Urinary bladder (tissue), 4 donors: ENCODE data around the gene WDR91. TPM values are rescaled to one million over a fixed set of nuclear protein-coding genes. Genes with fewer than 3 reads are reported as not detected.

Source experiments
- DNase-seq: peaks from one replicate; pipeline ENCODE4 v3.0.0-alpha.2; 2015; ENCODE audit errors: extremely low spot score
- H3K27ac ChIP-seq: one replicate; pipeline ENCODE4 v1.5.1; 2013; ENCODE audit warnings: low read depth, mild to moderate bottlenecking, moderate library complexity
- H3K36me3 ChIP-seq: one replicate; pipeline ENCODE4 v1.6.1; 2013; ENCODE audit warnings: mild to moderate bottlenecking, moderate library complexity; ENCODE audit not compliant: insufficient read depth
- H3K4me1 ChIP-seq: one replicate; pipeline ENCODE4 v1.6.1; 2013; ENCODE audit warnings: mild to moderate bottlenecking, moderate library complexity; ENCODE audit not compliant: insufficient read depth
- H3K4me3 ChIP-seq: one replicate; pipeline ENCODE4 v1.5.1; 2013; ENCODE audit warnings: low read depth, low read length
- WGBS: extraction: QIAGEN DNeasy Blood & Tissue Kit; methylation state at CpG from one replicate; pipeline ENCODE4 v1.1.7; 2013; 5-methylcytosine and 5-hydroxymethylcytosine counted together
- polyA plus RNA-seq: library from polyadenylated mRNA; stranded (reverse); fragments of 200-250 nt; gene quantifications from one replicate; pipeline ENCODE4 v1.2.3, GENCODE V29; 2013
- total RNA-seq: library from RNA; depleted of rRNA; stranded (reverse); fragments of >200 nt; gene quantifications from one replicate; pipeline ENCODE4 v1.2.3, GENCODE V29; 2014
- donor health status: healthy with polysubstance abuse.
- donor health status: healthy.

The WDR91 gene
- total and polyA plus RNA-seq, 2 donors: 11.4 to 14.1 TPM

- peaks cover 8% of the 10 kb centered on the region for H3K36me3 ChIP-seq
- DNase-seq: no peak
- no peaks in the 10 kb centered on the region for H3K4me1 ChIP-seq
- H3K4me3 ChIP-seq: no peak overlapping the region
- 92% methylated on average over 12 of the region's 12 CpGs for WGBS
- H3K27ac ChIP-seq: no peak overlapping the region
These were observed 24.5 kb downstream of the WDR91 start for GRCh38 chr7:135186841-135187253.

GRCh38 chr7:135186261-135186540 is 25.1 kb downstream of the WDR91 start:
- Histone ChIP-seq H3K36me3 (peaks cover 8% of the 10 kb centered on the region), H3K27ac (no peak overlapping the region), H3K4me1 (no peaks in the 10 kb centered on the region), H3K4me3 (no peak overlapping the region)
- 96% methylated on average over 3 of the region's 3 CpGs for WGBS
- DNase-seq: no peak

- no peak for DNase-seq
- Histone ChIP-seq H3K4me1 (no peaks in the 10 kb centered on the region), H3K36me3 (peaks cover 8% of the 10 kb centered on the region), H3K4me3 (no peak overlapping the region), H3K27ac (no peak overlapping the region)
- WGBS: 88% methylated on average over 7 of the region's 7 CpGs
These were observed 25.7 kb downstream of the WDR91 start for GRCh38 chr7:135185471-135186260.

GRCh38 chr7:135184254-135184841 is 27.0 kb downstream of the WDR91 start:
- 95% methylated on average over 5 of the region's 5 CpGs for WGBS
- no peak overlapping the region for H3K27ac ChIP-seq
- H3K4me1 ChIP-seq: no peaks in the 10 kb centered on the region
- no peak overlapping the region for H3K4me3 ChIP-seq
- peaks cover 7% of the 10 kb centered on the region for H3K36me3 ChIP-seq
- no peak for DNase-seq

GRCh38 chr7:135183478-135183877 is 27.8 kb downstream of the WDR91 start:
- WGBS: 97% methylated on average over 7 of the region's 7 CpGs
- peaks cover 5% of the 10 kb centered on the region for H3K36me3 ChIP-seq
- no peaks in the 10 kb centered on the region for H3K4me1 ChIP-seq

GRCh38 chr7:135181929-135182678 is 29.2 kb downstream of the WDR91 start:
- peaks cover 5% of the 10 kb centered on the region for H3K36me3 ChIP-seq
- no peak for DNase-seq

More at GRCh38 chr7:135183478-135183877, 27.8 kb downstream of the WDR91 start:
- no peak for DNase-seq
- Histone ChIP-seq H3K27ac (no peak overlapping the region), H3K4me3 (no peak overlapping the region)

GRCh38 chr7:135181261-135181928 is 29.9 kb downstream of the WDR91 start:
- H3K4me1 ChIP-seq: no peaks in the 10 kb centered on the region
- DNase-seq: no peak
- H3K27ac ChIP-seq: no peak overlapping the region
- no peak overlapping the region for H3K4me3 ChIP-seq
- H3K36me3 ChIP-seq: peaks cover 5% of the 10 kb centered on the region
- WGBS: 95% methylated on average over 3 of the region's 3 CpGs

More at GRCh38 chr7:135181929-135182678, 29.2 kb downstream of the WDR91 start:
- no peaks in the 10 kb centered on the region for H3K4me1 ChIP-seq
- no peak overlapping the region for H3K27ac ChIP-seq
- WGBS: 98% methylated on average over 31 of the region's 31 CpGs
- no peak overlapping the region for H3K4me3 ChIP-seq

- Histone ChIP-seq H3K36me3 (no peaks in the 10 kb centered on the region), H3K4me3 (no peak overlapping the region), H3K27ac (no peak overlapping the region), H3K4me1 (no peaks in the 10 kb centered on the region)
- no peak for DNase-seq
- WGBS: 97% methylated on average over 5 of the region's 5 CpGs
These were observed 31.2 kb downstream of the WDR91 start for GRCh38 chr7:135180122-135180521.

GRCh38 chr7:135179321-135179925 is 31.9 kb downstream of the WDR91 start:
- Histone ChIP-seq H3K4me3 (no peak overlapping the region), H3K4me1 (no peaks in the 10 kb centered on the region), H3K27ac (no peak overlapping the region), H3K36me3 (no peaks in the 10 kb centered on the region)
- 93% methylated on average over 8 of the region's 8 CpGs for WGBS
- DNase-seq: no peak

- no peak overlapping the region for H3K4me3 ChIP-seq
- no peak for DNase-seq
- H3K36me3 ChIP-seq: no peaks in the 10 kb centered on the region
- H3K27ac ChIP-seq: no peak overlapping the region
- WGBS: 93% methylated on average over 13 of the region's 13 CpGs
- no peaks in the 10 kb centered on the region for H3K4me1 ChIP-seq
These were observed 33.0 kb downstream of the WDR91 start for GRCh38 chr7:135178364-135178763.

- DNase-seq: no peak
- H3K27ac ChIP-seq: no peak overlapping the region
- H3K4me3 ChIP-seq: no peak overlapping the region
- H3K4me1 ChIP-seq: no peaks in the 10 kb centered on the region
- no peaks in the 10 kb centered on the region for H3K36me3 ChIP-seq
- WGBS: 93% methylated on average over 9 of the region's 9 CpGs
These were observed 34.2 kb downstream of the WDR91 start for GRCh38 chr7:135177028-135177696.

GRCh38 chr7:135175931-135176330 is 35.4 kb downstream of the WDR91 start:
- DNase-seq: no peak
- Histone ChIP-seq H3K27ac (no peak overlapping the region), H3K36me3 (no peaks in the 10 kb centered on the region), H3K4me1 (no peaks in the 10 kb centered on the region), H3K4me3 (no peak overlapping the region)
- 88% methylated on average over 6 of the region's 6 CpGs for WGBS

- WGBS: 92% methylated on average over 7 of the region's 7 CpGs
These were observed 36.4 kb downstream of the WDR91 start for GRCh38 chr7:135174941-135175340.

More at GRCh38 chr7:135174941-135175340, 36.4 kb downstream of the WDR91 start:
- Histone ChIP-seq H3K4me3 (no peak overlapping the region), H3K4me1 (no peaks in the 10 kb centered on the region), H3K36me3 (no peaks in the 10 kb centered on the region), H3K27ac (no peak overlapping the region)
- DNase-seq: no peak
